Neural cell (in vitro differentiated cells): ENCODE measurements around the gene RAB4B. TPM values are rescaled to one million over a fixed set of nuclear protein-coding genes. Genes with fewer than 3 reads are reported as not detected.

ENCODE experiments used
- H2AFZ ChIP-seq: fragments of 200-600, 300-800 bp; sonication (generic), shearing (Covaris generic); 2 replicates; pipeline ENCODE4 v1.6.0; 2014; ENCODE audit warnings: low read depth, mild to moderate bottlenecking, antibody characterized with exemption, low read length, moderate library complexity
- H3F3A ChIP-seq: fragments of 200-600 bp; shearing (Covaris generic); 2 replicates; pipeline ENCODE4 v1.6.1; 2016; ENCODE audit warnings: mild to moderate bottlenecking, moderate library complexity, mixed read lengths, antibody characterized with exemption, low read length; ENCODE audit not compliant: insufficient read depth, poor library complexity, severe bottlenecking
- H3K27ac ChIP-seq: fragments of 200-600, 300-800 bp; sonication (generic), shearing (Covaris generic); 2 replicates; pipeline ENCODE4 v1.5.1; 2014; ENCODE audit warnings: mild to moderate bottlenecking, low read length, moderate library complexity
- H3K27me3 ChIP-seq: fragments of 300-800, 200-600 bp; sonication (generic), shearing (Covaris generic); 2 replicates; pipeline ENCODE4 v1.6.0; 2014; ENCODE audit warnings: mild to moderate bottlenecking, low read depth, low read length, moderate library complexity; ENCODE audit not compliant: insufficient read depth
- H3K36me3 ChIP-seq: fragments of 300-800, 200-600 bp; sonication (generic), shearing (Covaris generic); 2 replicates; pipeline ENCODE4 v1.5.1; 2014; ENCODE audit warnings: mild to moderate bottlenecking, antibody characterized with exemption, low read length, moderate library complexity; ENCODE audit not compliant: insufficient read depth
- H3K4me2 ChIP-seq: fragments of 300-800, 200-600 bp; sonication (generic), shearing (Covaris generic); 2 replicates; pipeline ENCODE4 v1.6.0; 2014; ENCODE audit warnings: mild to moderate bottlenecking, low read length
- H3K4me3 ChIP-seq: fragments of 300-800, 200-600 bp; sonication (generic), shearing (Covaris generic); 2 replicates; pipeline ENCODE4 v1.5.1; 2014; ENCODE audit warnings: mild to moderate bottlenecking, low read length, moderate library complexity
- H3K79me2 ChIP-seq: fragments of 200-600 bp; shearing (Covaris generic); replicated peaks from 2 replicates; pipeline ENCODE4 v1.6.0; 2014; ENCODE audit warnings: mild to moderate bottlenecking, low read length, moderate library complexity; ENCODE audit not compliant: insufficient read depth
- H3K9ac ChIP-seq: fragments of 300-800, 200-600 bp; sonication (generic), shearing (Covaris generic); 2 replicates; pipeline ENCODE4 v1.6.1; 2016; ENCODE audit warnings: mild to moderate bottlenecking, low read length, mixed read lengths
- H3K9me2 ChIP-seq: fragments of 200-600 bp; shearing (Covaris generic); 2 replicates; pipeline ENCODE4 v1.6.1; 2016; ENCODE audit warnings: mild to moderate bottlenecking, low read length, mixed read lengths; ENCODE audit not compliant: insufficient read depth
- H3K9me3 ChIP-seq: fragments of 200-600, 300-800 bp; sonication (generic), shearing (Covaris generic); 2 replicates; pipeline ENCODE4 v1.6.1; 2016; ENCODE audit warnings: mild to moderate bottlenecking, mixed run types, low read length, moderate library complexity, mixed read lengths
- H4K20me1 ChIP-seq: fragments of 200-600 bp; shearing (Covaris generic); 2 replicates; pipeline ENCODE4 v1.6.1; 2016; ENCODE audit warnings: mild to moderate bottlenecking, mixed run types; ENCODE audit not compliant: insufficient read depth
- CTCF ChIP-seq: fragments of 450-650 bp; IDR thresholded peaks from 2 replicates; pipeline ENCODE4 v1.5.1; 2014; ENCODE audit warnings: antibody characterized with exemption, mild to moderate bottlenecking, moderate library complexity; ENCODE audit not compliant: poor library complexity, severe bottlenecking
- EP300 ChIP-seq: fragments of 450-650 bp; conservative IDR thresholded peaks from 2 replicates; pipeline ENCODE4 v1.6.1; 2014; ENCODE audit warnings: antibody characterized with exemption, mild to moderate bottlenecking, moderate library complexity; ENCODE audit not compliant: poor library complexity, severe bottlenecking
- EZH2 ChIP-seq: fragments of 200-600, 300-800 bp; shearing (Covaris generic), sonication (generic); IDR thresholded peaks from 2 replicates; pipeline ENCODE4 v1.6.1; 2014; ENCODE audit warnings: antibody characterized with exemption, low read length, borderline replicate concordance, mild to moderate bottlenecking; ENCODE audit not compliant: insufficient read depth, poor library complexity, severe bottlenecking
- MXI1 ChIP-seq: fragments of 450-650 bp; conservative IDR thresholded peaks from 2 replicates; pipeline ENCODE4 v1.6.1; 2014; ENCODE audit warnings: antibody characterized with exemption, mild to moderate bottlenecking; ENCODE audit not compliant: poor library complexity, severe bottlenecking
- POLR2AphosphoS5 ChIP-seq: IDR thresholded peaks from 2 replicates; pipeline ENCODE4 v1.6.1; 2012
- RAD21 ChIP-seq: fragments of 450-650 bp; conservative IDR thresholded peaks from 2 replicates; pipeline ENCODE4 v1.6.1; 2014; ENCODE audit warnings: antibody characterized with exemption, mild to moderate bottlenecking, moderate library complexity
- REST ChIP-seq: IDR thresholded peaks from 2 replicates; pipeline ENCODE4 v1.6.1; 2012; ENCODE audit warnings: borderline replicate concordance
- SMC3 ChIP-seq: fragments of 450-650 bp; conservative IDR thresholded peaks from 2 replicates; pipeline ENCODE4 v1.6.1; 2014; ENCODE audit warnings: antibody characterized with exemption, mild to moderate bottlenecking, moderate library complexity; ENCODE audit not compliant: poor library complexity
- TAF1 ChIP-seq: IDR thresholded peaks from 2 replicates; pipeline ENCODE4 v1.6.1; 2012; ENCODE audit warnings: low read depth
- polyA plus RNA-seq: library from polyadenylated mRNA; depleted of rRNA; stranded (reverse); fragments of >200 nt; gene quantifications from 2 replicates; pipeline ENCODE4 v1.2.3, GENCODE V29; 2014

Gene RAB4B
- polyA plus RNA-seq, 1 donor from 2014 or later, result 66.0 TPM

GRCh38 chr19:40808497-40808896 lies 30.4 kb downstream of the RAB4B start:
- Histone ChIP-seq H3K27ac (no peak overlapping the region), H3K36me3 (peaks cover 3% of the 10 kb centered on the region), H3K79me2 (peaks cover 31% of the 10 kb centered on the region), H4K20me1 (no peaks in the 10 kb centered on the region), H2AFZ (no peak overlapping the region), H3F3A (no peaks in the 10 kb centered on the region), H3K4me2 (no peak overlapping the region), H3K9ac (no peak overlapping the region), H3K9me2 (no peaks in the 10 kb centered on the region), H3K9me3 (no peaks in the 10 kb centered on the region), H3K27me3 (no peaks in the 10 kb centered on the region), H3K4me3 (no peak overlapping the region)
- TF ChIP-seq RAD21 (no peak), SMC3 (no peak), TAF1 (no peak), EZH2 (no peak), POLR2AphosphoS5 (no peak), EP300 (no peak), MXI1 (no peak), REST (no peak), CTCF (no peak)

GRCh38 chr19:40809358-40810086 lies 31.5 kb downstream of the RAB4B start:
- Histone ChIP-seq H3K9me3 (no peaks in the 10 kb centered on the region), H3K9ac (no peak overlapping the region), H3K36me3 (peaks cover 3% of the 10 kb centered on the region), H3K4me2 (no peak overlapping the region), H3K27me3 (no peaks in the 10 kb centered on the region), H3K27ac (no peak overlapping the region), H3K4me3 (no peak overlapping the region), H2AFZ (no peak overlapping the region), H3F3A (no peaks in the 10 kb centered on the region), H3K9me2 (no peaks in the 10 kb centered on the region), H4K20me1 (no peaks in the 10 kb centered on the region), H3K79me2 (peaks cover 21% of the 10 kb centered on the region)
- no peak for TF ChIP-seq REST
- no peak for TF ChIP-seq EZH2
- TF ChIP-seq MXI1, result no peak
- no peak for TF ChIP-seq RAD21
- TF ChIP-seq TAF1, result no peak
- no peak for TF ChIP-seq POLR2AphosphoS5
- TF ChIP-seq SMC3, result no peak
- no peak for TF ChIP-seq CTCF
- no peak for TF ChIP-seq EP300
